NCI-H345 treated with DMSO at 0.1 percent for 48 hours (cell line): ENCODE data around the gene TCEANC2.

ENCODE experiments used
- DNase-seq: peaks from one replicate; lab custom pipeline; 2025; ENCODE audit not compliant: unreplicated experiment; lab: John Stamatoyannopoulos, UW

TCEANC2 gene

GRCh38 chr1:54112027-54112426, 58.6 kb downstream of the TCEANC2 start:
- no peak for DNase-seq

DNA sequence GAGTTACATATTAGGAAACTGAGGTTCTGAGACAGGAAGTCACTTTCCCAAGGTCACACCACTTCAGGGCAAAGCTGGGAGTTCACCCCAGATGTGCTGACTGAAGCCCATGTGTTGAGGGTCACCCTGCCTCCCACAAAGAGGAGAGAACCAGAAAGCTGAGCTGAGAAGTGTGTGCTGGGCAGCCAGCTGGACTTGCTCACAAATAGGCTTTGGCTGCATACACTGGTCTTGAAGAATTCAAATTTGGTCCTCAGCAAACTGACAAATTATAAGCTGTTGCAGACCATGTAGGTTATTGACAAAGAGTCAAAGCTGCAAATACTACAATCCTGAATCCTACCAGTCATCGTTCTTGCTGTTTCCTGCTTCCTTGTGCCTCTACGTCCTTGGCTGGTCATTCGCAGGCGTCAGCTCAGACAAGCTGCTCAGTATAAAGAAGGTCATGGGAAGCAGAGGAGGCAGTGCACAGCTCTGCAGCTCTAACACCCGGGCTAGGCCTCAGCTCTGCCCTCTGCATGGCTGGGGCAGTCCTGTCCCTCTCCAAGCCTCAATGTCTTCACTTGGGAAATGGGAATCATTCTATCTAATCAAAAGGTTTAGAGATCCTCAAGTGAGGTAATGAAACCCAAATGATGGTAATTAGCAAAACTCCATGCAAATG, 59.4 kb downstream of the TCEANC2 start:
- DNase-seq = no peak

DNA sequence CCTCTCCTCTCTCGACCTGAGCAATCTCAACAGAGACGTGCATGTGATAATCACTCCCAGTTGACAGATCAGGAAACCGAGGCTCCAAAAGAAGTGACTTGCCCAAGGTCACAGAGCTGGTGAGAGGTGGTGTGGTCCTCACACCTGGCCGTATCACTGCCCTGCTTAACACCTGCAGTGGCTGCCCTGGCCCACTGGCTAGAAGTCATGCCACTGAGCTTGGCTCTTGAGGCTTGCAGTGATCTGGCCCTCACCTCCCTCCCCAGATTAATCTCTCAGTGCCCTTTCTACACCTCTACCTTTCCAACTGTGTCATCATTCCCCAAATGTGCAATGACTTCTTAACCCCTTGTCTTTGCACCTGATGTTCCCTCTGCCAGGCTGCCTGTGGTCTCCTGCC, 60.6 kb downstream of the TCEANC2 start:
- no peak for DNase-seq

- DNase-seq = no peak
Measured at GRCh38 chr1:54114955-54115354, 61.5 kb downstream of the TCEANC2 start.

GRCh38 chr1:54115520-54115919, 62.1 kb downstream of the TCEANC2 start:
- no peak for DNase-seq

DNA sequence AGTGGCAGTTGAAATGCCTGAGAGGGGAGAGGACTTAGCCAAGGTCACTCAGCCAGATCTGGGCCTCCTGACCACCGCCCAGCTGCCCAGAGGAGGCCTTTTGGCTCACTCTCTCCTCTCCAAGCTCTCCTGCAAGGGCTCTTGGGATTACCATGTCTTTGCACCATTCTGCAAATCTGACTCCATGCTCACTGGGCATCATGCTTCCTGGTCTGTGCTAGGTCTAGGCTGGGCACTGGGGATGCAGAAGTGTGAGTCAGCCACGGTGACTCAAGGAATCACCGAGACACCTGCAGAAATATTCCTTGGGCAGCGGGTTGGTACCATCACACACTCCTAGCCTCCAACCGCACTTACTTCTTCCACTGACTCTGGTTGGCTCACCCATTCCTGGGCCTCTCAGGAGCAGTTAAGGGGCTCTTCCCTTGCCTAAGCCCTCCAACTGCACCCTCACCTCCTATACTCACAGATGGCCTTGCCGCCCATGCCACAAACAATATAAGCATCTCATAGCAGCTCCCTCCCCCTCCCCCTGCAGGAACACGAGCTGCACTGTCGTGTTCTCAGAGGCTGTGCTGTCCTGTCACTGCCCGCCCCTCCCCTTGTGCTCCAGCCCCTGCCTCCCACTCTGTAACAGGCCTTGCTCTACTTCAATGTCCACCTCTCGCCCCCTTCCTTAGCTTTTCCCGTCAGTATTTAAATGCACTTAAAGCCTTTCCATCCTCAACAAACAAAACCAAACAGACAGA, 64.6 kb downstream of the TCEANC2 start:
- no peak for DNase-seq

- DNase-seq = no peak
Measured at GRCh38 chr1:54118704-54119103, 65.3 kb downstream of the TCEANC2 start.

DNA sequence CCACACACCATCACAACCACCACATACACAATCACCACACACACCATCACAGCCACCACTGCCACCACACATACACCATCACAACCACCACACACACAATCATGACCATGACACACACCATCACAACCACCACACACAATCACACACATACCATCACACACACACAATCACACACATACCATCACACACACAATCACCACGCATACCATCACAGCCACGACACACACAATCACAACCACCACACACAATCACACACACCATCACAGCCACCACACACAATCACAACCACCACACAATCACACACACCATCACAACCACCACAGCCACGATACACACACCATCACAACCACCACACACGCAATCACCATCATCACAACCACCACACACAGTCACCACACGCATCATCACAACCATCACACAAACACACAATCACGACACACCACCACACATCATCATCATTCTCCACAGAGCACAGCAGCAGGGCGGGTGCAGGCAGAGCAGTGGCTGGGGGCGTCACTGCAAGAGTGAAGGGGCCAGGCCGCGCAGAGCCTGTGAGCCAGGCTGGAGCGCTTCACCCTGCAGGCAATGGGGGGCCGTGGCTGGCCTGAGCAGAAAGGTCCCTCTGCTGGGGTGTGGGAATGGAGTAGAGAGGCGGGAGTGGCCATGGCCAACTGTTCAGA, 66.8 kb downstream of the TCEANC2 start:
- DNase-seq = no peak

- DNase-seq = no peak
Measured at GRCh38 chr1:54120698-54121481, 67.5 kb downstream of the TCEANC2 start.

- peak; percentile 18 for DNase-seq
Measured at GRCh38 chr1:54121482-54122134, 68.2 kb downstream of the TCEANC2 start.

GRCh38 chr1:54122135-54122751, 68.8 kb downstream of the TCEANC2 start:
- DNase-seq = no peak

DNA sequence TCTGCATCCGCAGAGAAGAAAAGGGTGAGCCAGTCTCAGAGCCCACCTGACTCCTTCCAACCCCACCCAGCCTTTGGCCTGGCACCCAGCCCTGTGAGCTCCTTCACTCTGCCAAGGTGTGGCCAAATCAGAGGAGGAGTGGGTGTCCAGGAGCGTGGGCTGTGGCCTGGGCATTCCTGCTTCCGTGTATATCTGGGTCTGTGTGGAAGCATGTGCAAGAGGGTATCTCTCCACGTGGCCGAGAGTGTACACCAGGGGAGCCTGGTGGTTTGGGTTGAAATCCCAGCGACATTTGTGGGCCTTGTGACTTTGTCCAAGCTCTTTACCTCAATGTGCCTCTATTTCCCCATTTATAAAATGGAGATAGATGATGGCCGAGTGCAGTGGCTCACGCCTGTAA, 69.6 kb downstream of the TCEANC2 start:
- DNase-seq = no peak

GRCh38 chr1:54124472-54124871, 71.1 kb downstream of the TCEANC2 start:
- DNase-seq = peak; percentile 86

DNA sequence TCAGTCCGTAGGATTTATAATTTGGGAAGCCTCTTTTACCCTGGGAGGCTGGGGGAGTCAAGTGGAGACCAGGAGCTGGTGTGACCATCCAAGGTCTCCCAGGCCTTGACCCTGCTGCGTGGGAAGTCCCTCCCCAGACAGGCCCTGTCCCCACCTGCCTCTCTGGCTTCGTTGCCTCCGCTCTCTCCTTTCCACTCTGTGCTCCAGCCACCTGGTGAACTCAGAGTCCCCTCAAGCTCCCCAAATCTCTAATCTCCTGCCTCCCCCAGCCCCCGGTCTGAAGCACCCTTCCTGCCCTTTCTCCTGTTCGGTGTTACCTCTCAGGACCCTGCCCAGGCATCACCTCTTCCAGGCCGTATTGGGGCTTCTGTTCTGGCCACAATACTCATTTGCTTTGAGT, 71.5 kb downstream of the TCEANC2 start:
- no peak for DNase-seq

DNA sequence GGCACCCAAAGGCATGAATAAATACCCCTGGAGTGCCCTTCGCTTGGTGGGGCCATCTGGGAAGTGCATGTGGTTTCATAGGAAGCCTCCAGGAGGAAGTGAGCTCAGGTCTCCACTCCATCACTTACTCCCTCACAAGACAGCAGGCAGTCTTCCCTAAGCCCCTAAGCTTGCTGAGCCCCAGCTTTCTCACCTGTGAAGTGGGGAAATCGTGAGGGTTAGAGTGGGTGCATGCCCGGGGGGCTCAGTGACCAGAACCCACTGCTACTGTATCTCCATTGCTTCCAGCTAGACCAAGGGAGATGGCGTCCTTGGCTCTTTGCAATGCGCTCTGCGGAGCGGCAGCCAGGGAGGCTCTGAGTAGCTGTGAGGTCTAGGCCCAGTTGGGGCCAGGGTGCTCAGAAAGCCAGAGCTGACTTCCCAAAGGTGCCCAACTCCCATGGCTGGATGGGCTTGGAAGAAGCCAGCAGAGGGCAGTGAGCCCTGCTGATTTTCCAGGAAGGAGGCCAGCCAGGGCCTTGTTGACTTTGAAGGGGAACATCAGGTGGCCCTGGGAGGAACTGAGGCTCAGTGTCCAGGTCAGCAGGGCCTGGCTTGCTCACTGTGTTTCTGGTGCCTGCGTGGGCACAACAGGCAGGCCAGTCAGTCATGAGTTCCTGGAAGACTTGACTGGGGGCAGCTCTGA, 72.1 kb downstream of the TCEANC2 start:
- no peak for DNase-seq

DNA sequence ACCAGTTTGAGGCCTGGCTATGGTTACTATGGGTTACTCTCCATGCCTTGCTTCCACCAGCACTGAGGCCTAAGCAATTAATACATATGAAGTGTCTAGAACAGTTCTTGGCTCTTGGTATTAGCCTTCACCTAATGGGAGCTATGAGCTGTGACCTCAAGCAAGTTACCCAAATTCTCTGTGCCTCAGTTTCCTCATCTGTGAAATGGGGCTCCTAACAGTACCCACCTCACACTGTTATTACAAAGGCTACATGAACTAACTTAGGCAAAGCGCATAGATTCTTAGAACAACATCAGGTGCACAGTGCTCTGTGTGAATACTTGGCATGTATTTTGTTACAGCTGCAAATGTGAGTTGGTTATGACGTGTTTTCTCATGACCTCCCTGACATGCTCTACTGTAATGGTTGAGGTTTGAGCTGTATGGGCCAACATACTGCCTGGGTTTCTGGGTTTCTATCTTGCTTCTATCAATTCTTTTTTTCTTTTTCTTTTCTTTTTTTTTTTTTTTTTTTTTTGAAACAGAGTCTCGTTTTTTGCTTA, 72.9 kb downstream of the TCEANC2 start:
- DNase-seq = no peak

GRCh38 chr1:54127594-54128300, 74.3 kb downstream of the TCEANC2 start:
- DNase-seq = no peak

DNA sequence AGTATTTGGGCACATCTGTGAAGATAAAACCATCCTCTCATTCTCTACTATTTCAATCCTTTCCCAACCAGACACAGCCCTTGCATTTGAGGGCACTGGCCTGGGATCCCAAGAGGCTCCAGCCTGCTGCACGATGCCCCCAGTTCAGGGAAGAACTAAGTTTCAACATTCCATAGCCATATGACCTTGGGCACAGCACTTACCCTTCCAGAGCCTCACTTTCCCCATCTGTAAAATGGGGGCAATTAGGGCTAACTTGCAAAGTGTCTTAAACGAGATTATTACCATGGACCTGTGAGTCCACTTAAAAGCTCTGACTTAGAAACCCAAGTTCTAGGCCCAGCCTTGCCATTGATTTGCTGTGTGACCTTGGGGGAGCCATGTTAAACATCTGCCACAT, 76.5 kb downstream of the TCEANC2 start:
- no peak for DNase-seq

DNA sequence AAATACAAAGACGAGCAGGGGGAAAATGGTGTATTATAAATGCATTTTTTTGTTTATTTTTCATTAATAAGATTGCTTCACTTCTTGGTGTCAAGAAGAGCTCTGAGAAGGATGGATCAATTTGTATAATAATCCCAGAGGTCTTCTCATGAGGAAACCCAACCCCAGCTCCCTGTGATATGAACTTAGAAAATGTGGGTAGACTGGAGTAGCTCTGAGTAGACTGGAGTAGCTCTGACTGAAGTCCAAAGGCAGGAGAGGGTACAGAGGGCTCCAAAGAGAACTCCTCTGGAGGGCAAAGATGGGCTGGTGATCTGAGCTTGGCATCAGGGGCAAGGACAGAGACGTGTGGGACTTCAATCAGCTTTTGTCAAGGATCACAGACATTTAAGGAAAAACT, 78.0 kb downstream of the TCEANC2 start:
- no peak for DNase-seq
